Measurements from ENCODE around the gene INPP5F. TPM values are rescaled to one million over a fixed set of nuclear protein-coding genes. Genes with fewer than 3 reads are reported as not detected.
A peak's percentile ranks its signal among the peaks of the same experiment; 100 is the strongest.
"Not testable (repeated sequence)": the region's sequence is repeated elsewhere in the genome, so short reads cannot be mapped to it uniquely, and the experiment has no call there.

Gene INPP5F
- total RNA-seq, 1 donor from 2014 or later, result 23.3 TPM

DNA sequence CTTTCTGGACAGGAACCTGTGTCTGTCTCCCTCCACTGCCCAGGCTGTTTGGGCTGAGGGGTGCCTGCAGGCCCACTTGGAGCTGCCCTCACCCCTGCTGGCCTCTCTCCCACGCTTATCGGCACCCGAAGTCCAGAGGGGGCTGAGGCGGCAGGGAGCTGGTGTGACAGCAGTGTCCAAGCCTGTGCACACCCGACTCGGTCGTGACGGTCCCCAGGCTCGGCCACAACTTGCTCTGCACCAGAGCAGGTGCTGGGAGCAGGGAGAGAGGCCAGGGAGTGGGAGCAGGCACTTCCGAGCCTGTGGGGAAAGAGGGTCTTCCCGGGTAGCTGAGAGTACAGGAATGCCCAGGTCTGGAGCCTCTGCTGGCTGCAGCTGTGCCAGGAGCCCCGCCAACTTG is 23.0 kb downstream of the INPP5F start:
- DNase-seq, result no peak

DNA sequence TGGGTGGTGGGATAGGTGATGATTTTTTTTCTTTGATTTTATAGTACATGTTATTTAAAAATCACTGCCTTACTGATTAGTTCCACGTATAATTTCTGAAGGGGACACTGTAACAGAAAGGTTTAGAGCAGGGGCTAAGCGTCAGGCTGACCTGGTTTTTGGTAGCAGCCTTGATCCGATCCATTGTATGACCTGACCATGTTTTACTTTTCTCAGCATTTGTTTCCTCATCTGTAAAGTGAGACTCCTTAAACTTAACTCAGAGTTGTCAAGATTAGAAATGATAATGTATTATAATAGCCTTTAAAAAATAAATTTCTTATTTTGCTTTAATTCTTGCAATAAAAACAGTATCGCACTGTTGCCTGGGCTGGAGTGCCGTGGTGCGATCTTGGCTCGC is 23.6 kb downstream of the INPP5F start:
- no peak for DNase-seq

DNA sequence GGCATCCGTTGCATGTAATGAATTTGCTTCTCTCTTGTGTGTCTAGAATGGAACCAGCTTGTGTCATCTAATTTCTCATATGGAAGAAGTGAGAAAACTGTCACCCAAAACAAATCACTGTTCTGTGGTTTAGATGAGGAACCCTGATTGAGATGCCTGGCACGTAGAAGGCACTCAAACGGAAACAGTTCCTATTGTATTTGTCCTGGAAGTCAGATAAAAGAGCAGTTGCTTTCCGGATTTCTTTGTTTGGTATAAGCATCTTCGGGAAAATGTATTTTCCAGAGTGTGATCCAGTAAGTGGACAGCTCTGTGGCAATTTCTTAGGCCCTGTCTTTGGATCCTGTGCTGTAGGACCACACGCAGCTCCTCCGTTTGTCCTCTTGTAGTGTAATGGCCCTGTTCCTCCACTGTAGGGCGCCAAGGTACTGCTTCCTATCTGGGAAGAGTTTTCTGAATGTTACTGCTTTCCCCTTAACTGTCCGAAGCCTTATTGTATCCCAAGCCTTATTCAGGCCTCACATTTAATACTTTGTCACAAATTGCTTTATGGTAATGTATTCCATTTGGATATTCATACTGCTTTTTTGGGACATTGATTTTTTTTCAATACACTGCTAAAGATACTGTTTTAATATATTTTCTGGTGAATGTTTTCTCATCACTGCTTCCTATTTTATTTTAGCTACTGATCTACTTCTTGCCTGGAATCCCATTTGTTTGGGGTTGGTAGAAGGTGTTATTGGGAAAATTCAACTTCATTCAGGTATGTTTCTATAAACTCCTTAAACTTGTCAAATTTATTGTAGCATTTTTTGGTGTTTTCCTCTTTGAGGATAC is 24.8 kb downstream of the INPP5F start:
- peak; percentile 68 for DNase-seq

DNA sequence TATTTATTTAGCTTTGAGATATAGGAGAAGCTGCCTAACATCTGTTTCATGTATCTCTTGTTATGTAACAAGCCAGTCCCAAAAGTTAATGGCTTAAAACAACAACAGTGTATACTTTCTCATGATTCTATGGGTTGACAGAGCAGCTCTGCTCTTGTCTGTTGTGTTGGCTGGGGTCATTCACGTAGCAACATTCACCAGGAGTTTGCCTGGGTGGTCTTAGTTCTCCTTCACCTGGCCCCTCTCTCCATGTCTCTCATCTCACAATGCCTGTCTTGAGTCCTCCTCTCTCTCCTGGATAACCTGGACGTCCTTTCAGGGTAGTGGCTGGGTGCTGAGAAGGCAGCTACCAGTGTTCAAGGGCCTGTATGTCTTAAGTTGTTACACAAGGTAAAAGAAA is 27.5 kb downstream of the INPP5F start:
- no peak for DNase-seq

DNA sequence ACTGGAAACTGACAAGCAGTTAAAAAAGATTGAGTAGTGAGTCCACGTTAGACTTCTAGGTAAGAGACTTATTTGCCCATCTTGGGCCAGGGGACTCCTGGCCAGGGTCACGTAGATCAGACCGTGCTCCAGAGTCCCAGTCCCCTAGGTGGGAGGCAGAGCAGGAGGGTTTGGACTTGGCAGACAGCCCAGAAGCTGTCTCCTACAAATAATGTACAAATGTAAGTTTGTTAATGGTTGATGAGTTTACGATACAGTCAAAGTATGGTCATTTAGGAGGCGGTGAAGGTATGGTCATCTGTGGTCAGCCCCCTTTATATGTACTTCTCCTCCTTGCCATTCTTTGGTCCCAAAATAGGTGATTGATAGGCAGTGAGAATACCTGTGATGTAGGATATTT is 28.2 kb downstream of the INPP5F start:
- no peak for DNase-seq

DNA sequence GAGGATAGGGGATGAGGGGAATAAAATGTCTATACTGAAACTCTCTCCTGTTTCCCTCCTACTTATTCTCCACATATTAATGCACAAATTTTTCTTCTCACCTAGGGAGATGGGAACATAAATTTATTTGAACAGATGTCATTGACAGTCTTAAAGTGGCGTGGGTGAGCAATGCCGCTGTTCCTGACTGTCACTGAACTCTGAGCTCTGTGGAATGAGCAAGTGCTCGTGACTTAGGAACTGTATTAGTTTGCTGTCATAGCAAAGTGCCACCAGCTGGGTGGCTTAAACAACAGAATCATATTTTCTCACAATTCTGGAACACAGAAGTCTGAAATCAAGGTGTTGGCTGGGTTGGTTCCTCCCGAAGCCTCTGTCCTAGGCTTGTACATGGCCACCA is 29.1 kb downstream of the INPP5F start:
- no peak for DNase-seq

DNA sequence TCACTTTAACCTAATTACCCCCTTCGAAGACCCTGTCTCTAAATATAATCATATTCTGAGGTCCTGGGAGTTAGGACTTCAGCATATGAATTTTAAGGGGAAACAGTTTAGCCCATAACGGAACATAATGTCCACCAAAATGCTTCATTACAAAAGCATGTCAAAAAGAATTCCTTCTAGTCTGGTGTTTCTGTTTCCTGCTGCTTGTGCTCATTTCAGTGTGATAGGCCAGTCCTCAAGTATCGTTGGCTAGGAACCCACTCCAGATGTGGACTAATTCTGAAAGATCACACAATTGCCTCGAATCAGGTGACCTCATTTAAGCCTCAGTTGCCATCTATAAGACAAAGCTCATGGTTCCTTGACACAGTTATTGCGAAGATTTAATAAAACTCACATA is 29.6 kb downstream of the INPP5F start:
- no peak for DNase-seq

DNA sequence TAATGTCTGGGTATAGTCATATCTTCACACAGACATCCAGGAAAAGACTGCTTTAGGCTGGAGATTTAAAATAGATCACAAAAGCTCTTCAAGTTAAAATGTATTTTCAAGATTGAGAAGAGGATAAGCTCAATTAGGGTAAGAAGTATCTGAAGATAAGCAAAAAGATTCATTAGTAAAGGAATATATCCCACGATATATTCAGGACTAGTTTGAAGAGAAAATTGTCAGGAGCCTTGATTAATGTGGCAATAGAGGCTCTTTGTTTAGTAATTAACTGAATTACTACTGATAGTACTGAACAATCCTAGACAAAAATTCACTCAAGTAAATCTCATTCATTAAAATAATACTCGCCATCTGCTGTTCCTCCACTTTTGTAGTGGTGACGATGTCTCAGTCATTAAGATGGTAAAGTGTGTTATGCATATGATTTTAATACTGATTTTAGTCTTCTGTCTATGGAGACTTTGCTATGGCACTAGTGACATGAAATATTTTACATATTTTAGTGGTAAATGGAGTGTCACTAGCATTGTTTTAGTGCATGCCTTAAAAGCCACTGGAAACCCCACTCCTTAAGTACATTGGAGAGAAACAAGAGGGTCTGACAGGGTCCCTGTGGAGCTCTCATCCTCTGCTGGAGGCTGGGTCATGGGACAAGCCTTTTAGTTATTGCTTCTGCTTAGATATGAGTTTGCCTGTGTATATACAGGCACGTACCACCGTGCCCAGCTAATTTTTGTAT is 32.8 kb downstream of the INPP5F start:
- no peak for DNase-seq

DNA sequence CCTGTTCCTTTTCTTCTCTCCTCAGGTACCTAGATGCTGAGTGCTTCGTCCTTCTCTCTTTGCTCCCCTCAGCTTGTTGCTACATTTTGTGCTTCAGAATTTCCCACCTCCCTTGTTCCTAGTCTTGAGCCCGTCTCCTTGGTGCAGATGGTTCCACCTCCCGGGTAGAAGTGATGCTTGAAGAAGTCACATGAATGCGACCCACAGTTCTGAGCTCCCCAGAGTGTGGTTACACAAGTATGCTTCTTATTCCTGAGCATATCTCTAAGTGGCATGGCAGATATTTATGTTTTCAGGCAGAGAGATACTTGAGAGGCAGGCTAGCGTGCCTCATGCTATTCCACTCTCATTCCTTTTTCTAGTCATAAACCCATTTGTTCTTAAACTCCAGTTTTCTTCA is 34.0 kb downstream of the INPP5F start:
- no peak for DNase-seq

DNA sequence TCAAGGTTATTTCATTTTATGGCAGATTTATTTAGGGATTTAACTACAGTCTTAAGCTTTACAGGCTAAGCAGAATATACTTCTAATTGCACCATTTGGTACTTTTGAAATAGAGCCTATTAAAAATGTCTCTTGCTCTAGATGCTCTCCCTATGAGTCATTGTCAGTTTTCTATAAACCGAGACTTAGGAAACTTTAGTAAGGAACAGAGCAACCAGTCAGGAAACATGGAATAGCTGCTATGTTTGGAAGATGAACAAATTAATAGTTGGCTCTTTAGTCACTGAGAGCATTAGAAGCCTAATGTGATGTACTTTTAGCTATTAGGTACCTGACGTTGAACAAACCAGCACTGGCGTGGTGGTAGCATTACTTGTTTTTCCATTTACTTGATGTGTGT is 35.3 kb downstream of the INPP5F start:
- no peak for DNase-seq

DNA sequence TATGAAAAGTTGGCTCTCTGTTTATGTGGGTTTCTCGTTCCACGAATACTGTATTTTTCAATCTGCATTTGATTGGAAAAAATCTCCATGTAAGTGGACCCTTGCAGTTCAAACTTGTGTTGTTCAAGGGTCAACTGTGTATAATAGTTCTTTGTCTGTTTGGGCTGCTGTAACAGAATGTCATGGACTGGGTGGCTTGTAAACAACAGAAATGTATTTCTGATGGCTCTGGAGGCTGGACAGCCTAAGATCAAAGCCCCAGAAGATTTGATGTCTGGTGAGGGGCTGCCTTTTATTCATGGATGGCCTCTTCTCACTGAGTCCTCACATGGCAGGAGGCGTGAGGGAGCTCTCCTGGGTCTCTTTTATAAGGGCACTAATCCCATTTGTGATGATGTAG is 36.2 kb downstream of the INPP5F start:
- DNase-seq, result no peak

DNA sequence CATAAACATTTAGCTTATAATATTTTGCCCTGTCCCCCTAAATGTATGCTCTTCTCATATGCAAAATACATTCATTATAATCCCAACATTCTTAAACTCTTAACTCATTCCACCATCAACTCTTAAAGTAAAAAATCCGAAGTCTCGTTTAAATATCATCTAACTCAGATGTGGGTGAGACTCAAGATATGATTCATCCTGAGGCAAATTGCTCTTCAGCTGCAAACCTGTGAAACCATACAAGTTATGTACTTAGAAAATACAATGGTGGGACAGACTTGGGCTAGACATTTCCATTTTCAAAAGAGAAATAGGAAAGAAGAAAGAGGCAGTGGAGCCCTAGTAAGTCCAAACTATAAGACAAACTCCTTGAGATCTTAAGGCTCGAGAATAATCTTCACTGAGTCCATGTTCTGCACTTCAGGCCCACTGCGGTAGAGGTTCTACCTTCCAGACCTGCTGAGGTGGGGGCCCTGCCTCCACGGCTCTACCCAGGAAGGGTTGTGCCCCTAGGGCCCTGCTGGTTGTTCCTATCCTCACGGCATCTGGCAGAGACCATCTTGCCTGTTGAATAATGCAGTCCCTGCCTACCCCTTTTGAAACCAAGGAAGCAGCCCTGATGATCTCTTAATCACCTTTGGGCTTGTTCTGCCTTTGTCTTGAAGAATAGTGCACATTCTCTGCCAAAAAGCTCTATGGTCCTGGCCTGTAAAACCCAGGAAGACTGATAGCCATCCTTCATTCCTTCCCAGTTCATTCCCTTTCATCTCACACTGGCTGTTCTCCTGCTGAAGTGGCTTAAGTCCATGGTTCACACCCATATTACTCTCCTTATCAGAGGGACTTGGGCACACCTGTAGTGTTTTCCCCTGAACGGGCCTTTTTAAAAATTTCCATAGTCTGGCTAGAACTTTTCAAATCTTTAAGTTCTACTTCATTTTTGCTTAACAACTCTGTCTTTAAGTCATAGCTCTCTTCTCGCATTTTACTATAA is 37.3 kb downstream of the INPP5F start:
- no peak for DNase-seq

DNA sequence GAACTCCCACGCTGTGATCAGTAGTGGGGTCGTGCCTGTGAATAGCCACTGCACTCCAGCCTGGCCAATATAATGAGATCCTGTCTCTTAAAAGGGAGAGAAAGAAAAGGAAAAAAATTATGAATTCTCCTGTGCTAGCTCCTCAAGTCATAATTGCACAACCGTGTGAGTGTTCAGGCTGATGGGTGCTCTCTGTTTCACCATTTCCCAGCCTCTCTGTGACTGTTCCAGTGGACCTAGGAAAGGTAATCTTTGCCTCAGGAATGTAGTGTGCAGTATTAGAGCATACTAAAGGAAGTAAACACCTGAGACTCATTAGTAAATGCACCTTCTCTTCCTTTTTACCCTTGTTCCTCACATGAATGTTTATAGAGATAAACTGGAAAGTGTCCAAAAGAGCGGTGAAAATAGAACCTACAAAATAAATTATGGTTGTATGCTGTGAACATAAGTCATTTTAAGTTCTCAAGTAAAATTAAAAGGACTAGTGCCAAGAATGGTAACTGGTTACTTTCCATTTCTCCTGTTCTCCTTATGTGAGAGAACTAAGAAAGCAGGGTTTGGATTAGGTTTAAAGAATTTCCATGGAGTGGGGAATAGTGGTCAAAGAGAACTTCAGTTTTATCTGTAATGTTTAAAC is 42.7 kb downstream of the INPP5F start:
- no peak for DNase-seq

DNA sequence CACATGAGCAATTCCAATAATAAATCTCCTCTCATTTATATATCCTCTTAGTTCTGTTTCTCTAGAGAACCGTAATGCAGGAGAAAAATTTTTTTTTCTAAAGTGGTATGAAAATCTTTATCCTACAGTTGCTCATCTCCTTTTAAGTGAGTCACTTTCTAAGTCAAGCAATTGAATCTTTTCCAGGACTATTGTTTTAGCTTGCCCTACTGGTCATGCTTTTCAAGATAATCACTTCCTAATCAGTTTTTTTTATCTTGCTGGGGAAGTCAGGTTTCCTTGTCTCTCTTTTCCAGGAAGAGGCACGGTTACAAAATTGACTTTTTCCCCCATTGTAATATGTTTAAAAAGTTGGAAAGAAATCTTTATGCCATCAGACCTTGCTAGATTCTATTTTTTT is 44.0 kb downstream of the INPP5F start:
- DNase-seq, result no peak

DNA sequence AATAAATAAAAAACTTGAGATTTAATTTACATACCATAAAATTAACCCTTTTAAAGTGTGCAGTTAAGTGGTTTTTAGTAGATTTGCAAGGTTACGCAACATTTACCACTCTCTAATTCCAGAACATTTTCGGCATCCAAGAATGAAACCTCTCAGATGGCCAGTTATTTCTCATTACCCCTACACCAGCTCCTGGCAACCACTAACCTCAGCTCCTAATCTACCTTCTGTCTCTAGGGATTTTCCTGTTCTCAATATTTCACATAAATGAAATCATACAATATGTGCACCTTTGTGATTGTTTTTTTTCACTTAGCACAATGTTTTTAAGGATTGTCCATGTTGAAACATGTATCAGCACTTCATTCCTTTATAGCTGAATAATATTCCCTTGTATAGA is 45.1 kb downstream of the INPP5F start:
- no peak for DNase-seq

DNA sequence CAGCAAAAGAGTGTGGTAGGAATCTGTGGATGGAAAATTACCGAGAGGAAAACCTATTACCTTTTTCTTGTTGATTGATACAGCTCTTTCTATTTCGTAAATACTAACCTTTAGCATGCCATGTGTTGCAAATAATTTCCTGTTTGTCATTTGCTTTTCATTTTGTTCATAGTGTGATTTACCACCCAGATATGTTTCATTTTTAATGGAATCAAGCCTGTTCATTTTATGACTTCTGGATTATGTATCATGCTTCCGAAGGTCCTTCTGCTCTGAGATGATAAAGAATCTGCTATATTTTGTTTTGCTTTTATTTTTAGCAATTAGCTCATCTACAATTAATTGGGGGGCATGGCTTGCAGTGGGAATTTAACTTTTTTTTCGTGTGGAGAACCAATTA is 46.5 kb downstream of the INPP5F start:
- DNase-seq, result no peak

DNA sequence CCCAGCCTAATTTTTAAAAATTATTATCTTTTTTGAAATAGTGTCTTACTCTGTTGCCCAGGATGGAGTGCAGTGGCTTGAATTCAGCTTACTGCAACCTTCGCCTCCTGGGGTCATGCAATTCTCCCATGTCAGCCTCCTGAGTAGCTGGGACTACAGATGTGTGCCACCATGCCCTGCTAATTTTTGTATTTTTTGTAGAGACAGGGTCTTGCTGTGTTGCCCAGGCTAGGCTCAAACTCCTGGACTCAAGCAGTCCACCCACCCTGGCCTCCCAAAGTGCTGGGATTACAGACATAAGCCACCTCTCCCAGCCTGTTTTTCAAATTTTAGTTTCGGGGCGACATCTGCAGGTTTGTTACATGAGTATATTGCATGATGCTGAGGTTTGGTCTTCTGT is 47.2 kb downstream of the INPP5F start:
- DNase-seq, result not testable (repeated sequence)

DNA sequence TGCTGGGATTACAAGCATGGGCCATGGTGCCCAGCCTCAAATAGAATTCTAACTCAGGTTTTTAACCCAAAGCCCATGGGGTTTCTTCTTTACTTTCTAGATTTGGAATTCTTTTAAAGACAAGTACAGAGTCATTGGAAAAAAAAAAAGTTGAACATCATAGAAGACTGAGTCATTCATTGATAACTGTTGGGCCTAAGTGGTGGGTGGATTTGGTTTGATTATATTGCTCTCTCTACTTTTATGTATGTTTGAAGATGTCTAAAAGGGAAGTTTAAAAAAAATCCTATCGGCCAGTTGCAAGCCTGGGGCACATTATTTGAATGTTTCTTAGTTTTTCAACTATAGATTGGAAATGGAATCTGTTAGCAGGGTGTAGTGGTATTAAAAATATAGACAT is 49.7 kb downstream of the INPP5F start:
- DNase-seq, result no peak

DNA sequence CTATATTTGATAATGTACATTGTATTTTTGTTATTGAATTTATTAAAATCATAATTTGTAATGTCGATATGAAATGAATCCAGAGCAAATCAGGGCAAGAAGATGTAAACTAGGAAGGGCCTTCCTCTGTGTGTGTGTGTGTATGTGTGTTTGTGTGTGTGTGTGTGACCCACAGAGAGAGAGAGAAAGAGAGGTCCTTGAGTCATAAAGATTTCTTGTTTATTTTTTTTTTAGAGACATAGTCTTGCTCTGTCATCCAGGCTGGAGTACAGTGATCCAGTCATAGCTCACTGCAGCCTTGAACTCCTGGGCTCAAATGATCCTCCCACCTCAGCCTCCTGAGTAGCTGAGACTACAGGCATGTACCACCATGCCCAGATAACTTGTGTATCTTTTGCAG is 50.7 kb downstream of the INPP5F start:
- no peak for DNase-seq

DNA sequence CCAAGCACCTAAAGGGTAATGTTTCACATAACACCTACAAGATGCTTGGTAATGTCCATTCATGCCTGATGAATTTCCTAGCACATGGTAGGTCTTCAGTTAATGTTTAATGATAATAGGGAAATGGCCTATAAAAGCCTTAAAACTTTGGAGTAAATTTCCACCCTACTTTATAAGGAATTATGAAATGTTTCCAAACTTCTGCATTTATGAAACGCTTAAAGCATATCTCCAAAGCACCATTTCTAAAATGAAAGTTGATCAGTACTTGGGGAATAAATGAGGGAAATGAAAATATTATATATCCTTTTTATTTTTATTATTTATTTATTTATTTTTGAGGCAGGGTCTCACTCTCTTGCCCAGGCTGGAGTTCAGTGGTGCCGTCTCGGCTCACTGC is 51.8 kb downstream of the INPP5F start:
- no peak for DNase-seq

DNA sequence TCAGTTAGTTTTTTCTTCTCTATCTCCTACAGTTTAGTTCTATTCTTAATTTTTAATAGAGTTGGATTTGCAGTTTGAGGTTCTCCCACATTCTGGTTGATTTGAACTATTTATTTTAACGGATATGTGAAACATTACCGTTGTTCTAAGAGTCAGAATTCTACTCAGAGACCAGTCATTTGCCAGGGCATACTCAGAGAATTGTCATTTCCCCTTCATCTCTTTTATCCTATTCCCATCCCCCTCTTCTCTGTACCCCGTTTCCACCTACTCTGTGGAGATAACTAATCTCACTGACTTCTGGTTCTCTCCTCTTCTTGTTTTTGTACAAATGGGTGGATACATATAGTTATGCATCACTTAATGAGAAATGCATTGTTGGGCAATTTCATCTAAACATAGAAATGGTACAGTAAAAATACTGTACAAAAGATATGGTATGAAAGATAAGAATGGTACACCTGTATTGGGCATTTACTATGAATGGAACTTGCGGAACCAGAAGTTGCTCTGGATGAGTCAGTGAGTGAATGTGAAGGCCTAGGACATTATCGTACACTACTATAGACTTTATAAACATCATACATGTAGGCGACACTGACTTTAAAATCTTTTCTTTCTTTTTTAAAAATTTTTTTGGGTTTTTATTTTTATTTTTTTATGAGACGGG is 53.1 kb downstream of the INPP5F start:
- no peak for DNase-seq

Data from skin of body (tissue), 2 donors.